Naive thymus-derived CD4-positive, alpha-beta T cell (primary cell): Measurements from ENCODE around the gene RBFOX2. TPM values are rescaled to one million over a fixed set of nuclear protein-coding genes. Genes with fewer than 3 reads are reported as not detected.

Source experiments
- ATAC-seq: fragments of 150-1000 bp; cut with Tn5 transposase; 2 replicates; pipeline ENCODE4 v1.10.0; 2021; ENCODE audit warnings: mild to moderate bottlenecking, moderate library complexity
- CTCF ChIA-PET: fragments of 350-600 bp; sonication (Branson Sonifier 250); formaldehyde crosslinking; loops from one replicate; lab custom pipeline; 2021; ENCODE audit warnings: antibody characterized with exemption; lab: Charles Lee
- POLR2A ChIA-PET: fragments of 350-600 bp; sonication (Branson Sonifier 250); formaldehyde crosslinking; loops from one replicate; lab custom pipeline; 2021; ENCODE audit warnings: antibody characterized with exemption, inconsistent platforms; lab: Charles Lee
- DNase-seq, 9 donors: peaks; one replicate each; pipeline versions ENCODE4 v3.0.0 to v3.0.0-alpha.2; 2020 to 2022; ENCODE audit warnings: mixed read lengths in 1 of 9
- H3K27ac ChIP-seq: one replicate; pipeline ENCODE4 v1.7.0; 2013; ENCODE audit warnings: mild to moderate bottlenecking, low read depth, low read length, moderate library complexity
- H3K27me3 ChIP-seq, 2 donors: one replicate each; pipeline ENCODE4 v1.7.0; 2013; ENCODE audit warnings: low read length in 2 of 2, mild to moderate bottlenecking in 2 of 2, moderate library complexity in 2 of 2; ENCODE audit not compliant: control insufficient read depth in 2 of 2, insufficient read depth in 2 of 2
- H3K36me3 ChIP-seq, 3 experiments: 1 replicate in 2 of 3; 2 replicates in 1 of 3; pipeline ENCODE4 v1.7.0; 2013; ENCODE audit warnings: low read length in 3 of 3, mild to moderate bottlenecking in 3 of 3, moderate library complexity in 1 of 3; ENCODE audit not compliant: insufficient read depth in 3 of 3, control insufficient read depth in 2 of 3
- H3K4me1 ChIP-seq, 2 donors: one replicate each; pipeline ENCODE4 v1.7.0; 2013; ENCODE audit warnings: low read length in 2 of 2, mild to moderate bottlenecking in 2 of 2, moderate library complexity in 1 of 2; ENCODE audit not compliant: control insufficient read depth in 2 of 2, insufficient read depth in 2 of 2
- H3K4me3 ChIP-seq: 2 replicates; pipeline ENCODE4 v1.7.0; 2013; ENCODE audit warnings: mild to moderate bottlenecking, low read length
- H3K9me3 ChIP-seq, 3 experiments: 1 replicate in 2 of 3; 2 replicates in 1 of 3; pipeline ENCODE4 v1.7.0; 2013; ENCODE audit warnings: low read length in 3 of 3; ENCODE audit not compliant: control insufficient read depth in 2 of 3
- H3K27ac Mint-ChIP-seq, 9 donors: one replicate each; pipeline ENCODE4 v1.8.0; 2020 to 2022; ENCODE audit warnings: mixed read lengths in 9 of 9, mild to moderate bottlenecking in 8 of 9, moderate library complexity in 5 of 9, inconsistent platforms in 2 of 9
- H3K27me3 Mint-ChIP-seq, 5 donors: one replicate each; pipeline ENCODE4 v1.8.0; 2021 to 2022; ENCODE audit warnings: mixed read lengths in 5 of 5, mild to moderate bottlenecking in 1 of 5
- H3K36me3 Mint-ChIP-seq, 5 donors: one replicate each; pipeline ENCODE4 v1.8.0; 2020 to 2022; ENCODE audit warnings: mixed read lengths in 5 of 5, mild to moderate bottlenecking in 3 of 5, inconsistent platforms in 1 of 5
- H3K4me1 Mint-ChIP-seq, 7 donors: one replicate each; pipeline ENCODE4 v1.8.0; 2020 to 2022; ENCODE audit warnings: mixed read lengths in 7 of 7, mild to moderate bottlenecking in 3 of 7, inconsistent platforms in 1 of 7
- H3K4me3 Mint-ChIP-seq, 10 donors: one replicate each; pipeline ENCODE4 v1.8.0; 2020 to 2022; ENCODE audit warnings: mild to moderate bottlenecking in 10 of 10, mixed read lengths in 10 of 10, moderate library complexity in 6 of 10, inconsistent platforms in 2 of 10
- H3K9me3 Mint-ChIP-seq, 11 donors: one replicate each; pipeline ENCODE4 v1.8.0; 2020 to 2022; ENCODE audit warnings: mixed read lengths in 11 of 11, mild to moderate bottlenecking in 4 of 11, inconsistent platforms in 1 of 11, moderate library complexity in 1 of 11
- intact Hi-C, 2 donors: fragments of 100-400 bp; cut with micrococcal nuclease; formaldehyde crosslinking; loops; one replicate each; pipeline ENCODE4 v1.15.1; 2023
- polyA plus RNA-seq, 2 donors: library from polyadenylated mRNA; unstranded; fragments of 300-500 nt; fragmentation: Illumina TruSeq; gene quantifications; one replicate each; pipeline ENCODE4 v1.2.3, GENCODE V29; 2021
- total RNA-seq, 6 experiments: library from RNA in 5 of 6; stranded (reverse) in 5 of 6; gene quantifications; 1 replicate in 5 of 6; 2 replicates in 1 of 6; pipeline ENCODE4 v1.2.3 and lab custom pipeline; 2021 to 2026

Gene RBFOX2
- total and polyA plus RNA-seq, 7 experiments from 2014 or later: 0.39 to 1.7 (median 1.1) TPM

DNA sequence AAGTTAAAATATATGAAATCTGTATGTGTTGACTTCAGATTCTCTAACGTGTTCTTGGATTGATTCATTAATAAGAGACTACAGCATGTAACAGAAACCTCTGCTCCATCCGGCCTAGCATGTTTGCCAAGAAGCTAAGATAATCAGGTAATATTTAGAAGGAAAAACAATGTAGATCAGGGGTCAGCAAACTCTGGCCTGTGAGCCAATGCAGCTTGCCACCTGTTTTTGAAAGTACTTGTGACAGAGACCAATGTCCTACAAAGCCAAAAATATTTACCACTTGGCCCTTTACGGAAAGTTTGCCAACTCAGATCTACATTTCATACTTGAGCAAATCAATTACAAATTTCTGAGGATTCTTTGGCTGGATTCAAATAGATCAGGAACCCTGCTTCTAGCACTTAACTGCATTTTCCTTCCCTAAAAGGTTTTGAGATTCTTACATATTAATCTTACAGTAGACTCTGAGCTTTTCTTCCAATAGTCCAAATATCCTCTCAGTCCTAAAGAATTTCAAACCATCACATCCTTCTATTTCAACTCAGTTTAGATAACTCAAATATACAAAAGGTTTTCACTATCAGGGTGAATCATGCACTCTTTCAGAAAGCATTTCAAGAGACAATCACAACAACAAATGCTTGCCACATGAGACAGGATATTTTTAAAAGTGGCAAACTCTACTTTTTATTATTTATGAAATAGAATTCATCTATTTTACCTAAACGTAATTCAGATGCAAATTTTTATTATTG, 281.5 kb downstream of the RBFOX2 start:
- H3K27ac ChIP-seq: no peak overlapping the region
- Mint-ChIP-seq H3K36me3 (peaks cover 0 to 4% (median 0%) of the 10 kb centered on the region in 5 donors), H3K4me1 (peaks cover 0 to under 1% (median 0%) of the 10 kb centered on the region in 7 donors), H3K4me3 (no peak overlapping the region), H3K9me3 (no peaks in the 10 kb centered on the region), H3K27ac (no peak overlapping the region), H3K27me3 (no peaks in the 10 kb centered on the region)
- no peak for ATAC-seq
- no peak for DNase-seq
- intact Hi-C loops: no loop called here
- H3K9me3 ChIP-seq: no peaks in the 10 kb centered on the region
- H3K4me1 ChIP-seq: no peaks in the 10 kb centered on the region
- no peaks in the 10 kb centered on the region for H3K36me3 ChIP-seq
- no peaks in the 10 kb centered on the region for H3K27me3 ChIP-seq
- CTCF ChIA-PET: no interaction called here
- POLR2A ChIA-PET: no interaction called here
- no peak overlapping the region for H3K4me3 ChIP-seq

DNA sequence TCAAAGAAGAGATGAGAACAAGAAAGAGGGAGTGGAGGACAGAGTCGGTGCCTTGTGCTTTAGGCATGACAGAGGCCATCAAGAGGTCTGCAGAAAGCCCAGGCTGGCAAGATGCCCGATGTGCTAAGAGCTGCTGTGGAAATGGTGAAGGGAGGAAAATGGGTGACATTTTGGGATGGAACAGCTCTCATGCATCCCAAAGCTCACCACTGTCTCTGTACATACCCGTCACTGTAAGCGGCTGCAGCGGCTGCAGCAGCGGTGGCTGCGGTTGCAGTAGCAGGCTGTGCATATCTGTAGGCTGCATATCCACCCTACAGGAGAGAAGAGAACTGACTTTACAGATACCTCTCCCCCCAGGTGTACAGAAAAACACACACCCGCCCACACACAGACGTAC, 282.4 kb downstream of the RBFOX2 start:
- CTCF ChIA-PET: no interaction called here
- DNase-seq (no peak), ATAC-seq (no peak)
- H3K4me1 ChIP-seq: no peaks in the 10 kb centered on the region
- H3K9me3 ChIP-seq: no peaks in the 10 kb centered on the region
- Mint-ChIP-seq H3K4me3 (no peak overlapping the region), H3K4me1 (no peaks in the 10 kb centered on the region), H3K36me3 (peaks cover 0 to 3% (median 0%) of the 10 kb centered on the region in 5 donors), H3K27ac (no peak overlapping the region), H3K9me3 (no peaks in the 10 kb centered on the region), H3K27me3 (no peaks in the 10 kb centered on the region)
- H3K36me3 ChIP-seq: no peaks in the 10 kb centered on the region
- no peak overlapping the region for H3K4me3 ChIP-seq
- H3K27ac ChIP-seq: no peak overlapping the region
- intact Hi-C loops: no loop called here
- no peaks in the 10 kb centered on the region for H3K27me3 ChIP-seq
- POLR2A ChIA-PET: no interaction called here

DNA sequence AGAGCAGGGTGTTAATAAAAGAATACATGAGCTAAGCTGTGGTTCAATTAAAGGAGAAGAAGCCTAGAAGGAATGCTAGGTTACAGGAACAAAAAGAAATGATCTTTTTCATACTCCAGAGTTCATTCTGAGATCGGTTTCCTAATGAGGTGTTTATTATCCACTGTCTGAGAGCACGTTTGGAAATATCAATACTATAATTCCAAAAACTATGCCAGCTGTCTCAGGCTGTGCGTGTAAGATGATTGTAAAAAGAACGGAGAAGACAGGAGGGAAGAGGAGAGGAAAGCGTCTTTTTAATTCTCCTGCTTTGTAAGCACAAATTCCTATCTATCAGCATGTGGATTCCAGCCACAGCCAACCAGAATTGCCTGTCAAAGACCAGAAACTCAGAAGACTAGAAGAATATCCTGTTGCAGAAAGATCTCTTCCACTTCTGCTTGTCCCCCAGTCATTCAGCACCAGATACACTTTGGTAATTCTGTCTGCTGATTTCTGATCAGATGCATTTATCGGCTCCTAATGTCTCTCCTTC, 285.2 kb downstream of the RBFOX2 start:
- Mint-ChIP-seq H3K27me3 (no peaks in the 10 kb centered on the region), H3K4me1 (no peaks in the 10 kb centered on the region), H3K4me3 (no peak overlapping the region), H3K36me3 (no peaks in the 10 kb centered on the region), H3K9me3 (no peaks in the 10 kb centered on the region), H3K27ac (no peak overlapping the region)
- H3K4me3 ChIP-seq: no peak overlapping the region
- no peaks in the 10 kb centered on the region for H3K4me1 ChIP-seq
- no peaks in the 10 kb centered on the region for H3K9me3 ChIP-seq
- intact Hi-C loops: no loop called here
- no peaks in the 10 kb centered on the region for H3K36me3 ChIP-seq
- POLR2A ChIA-PET: no interaction called here
- CTCF ChIA-PET: no interaction called here
- H3K27me3 ChIP-seq: no peaks in the 10 kb centered on the region
- ATAC-seq: no peak
- no peak overlapping the region for H3K27ac ChIP-seq
- no peak for DNase-seq

DNA sequence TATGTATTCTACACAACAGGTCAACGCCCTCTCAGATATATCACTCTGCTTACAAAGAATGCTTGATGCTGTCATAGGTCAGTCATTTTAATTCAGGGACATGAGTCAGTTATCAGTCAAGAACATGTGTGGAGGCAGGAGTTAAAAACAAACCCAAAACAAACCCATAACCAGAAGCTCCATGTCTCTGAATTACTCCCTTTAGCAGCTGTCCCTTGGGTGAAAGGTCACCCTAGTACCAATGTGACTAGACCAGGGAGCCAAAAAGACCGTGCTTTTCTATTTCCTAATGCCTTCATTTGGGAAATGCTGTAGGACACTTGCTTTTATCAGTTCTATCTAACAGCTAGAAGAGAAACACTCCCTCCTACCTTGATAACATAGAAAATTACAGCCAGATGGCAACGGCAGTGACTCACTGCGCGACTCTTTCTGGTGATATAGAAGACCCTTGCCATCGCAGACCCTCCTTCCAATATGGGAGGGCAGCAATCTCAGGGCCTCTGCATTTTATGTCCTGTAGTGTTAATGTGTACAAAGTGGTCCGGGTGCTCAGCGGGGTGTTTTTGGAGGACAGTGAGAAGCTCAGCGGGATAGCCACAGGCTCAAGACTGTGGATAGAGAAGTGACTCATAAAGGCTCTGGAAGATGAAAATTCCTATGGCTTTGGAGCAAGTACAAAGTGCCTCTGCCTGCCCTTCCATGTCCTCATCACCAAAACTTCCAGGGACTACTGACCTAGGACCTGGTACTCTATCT, 286.1 kb downstream of the RBFOX2 start:
- Histone ChIP-seq H3K4me1 (no peaks in the 10 kb centered on the region), H3K27ac (no peak overlapping the region), H3K4me3 (no peak overlapping the region), H3K9me3 (no peaks in the 10 kb centered on the region), H3K36me3 (no peaks in the 10 kb centered on the region), H3K27me3 (no peaks in the 10 kb centered on the region)
- no peaks in the 10 kb centered on the region for H3K27me3 Mint-ChIP-seq
- no peak overlapping the region for H3K4me3 Mint-ChIP-seq
- ChIA-PET CTCF (no interaction called here), POLR2A (no interaction called here)
- no peaks in the 10 kb centered on the region for H3K9me3 Mint-ChIP-seq
- DNase-seq (no peak), ATAC-seq (no peak)
- H3K36me3 Mint-ChIP-seq: peaks cover 0 to 3% (median 0%) of the 10 kb centered on the region in 5 donors
- intact Hi-C loops: no loop called here
- peak overlapping the region in 1 of 9 donors; percentile 46 for H3K27ac Mint-ChIP-seq
- H3K4me1 Mint-ChIP-seq: no peaks in the 10 kb centered on the region

DNA sequence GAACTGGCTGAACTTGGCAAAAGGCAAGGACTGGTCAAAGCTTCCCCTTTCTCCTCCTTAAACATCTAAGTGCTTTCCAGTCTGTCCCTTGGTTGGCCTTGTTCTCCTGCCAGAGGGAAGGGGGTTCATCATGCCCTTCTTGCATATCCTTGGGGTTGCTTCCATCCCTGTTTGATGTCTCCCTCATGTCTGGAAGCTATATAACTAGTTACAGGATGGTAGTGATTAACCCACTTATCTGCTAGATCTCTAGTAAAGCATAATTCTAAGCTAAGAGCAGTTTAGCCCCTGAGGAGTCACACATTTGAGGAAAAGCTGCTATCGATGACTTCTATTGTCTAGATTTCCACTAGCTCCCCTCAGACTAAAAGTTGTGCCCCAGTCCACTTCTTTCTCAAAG, 288.0 kb downstream of the RBFOX2 start:
- peaks cover 0 to 5% (median 0%) of the 10 kb centered on the region in 5 donors for H3K36me3 Mint-ChIP-seq
- ChIA-PET POLR2A (interaction anchor here (0.6 kb wide), 1 partner anchor 16 kb away, joined by 3 read pairs; no protein-coding TSS in a partner anchor), CTCF (no interaction called here)
- H3K4me3 Mint-ChIP-seq: no peak overlapping the region
- Histone ChIP-seq H3K4me3 (no peak overlapping the region), H3K4me1 (no peaks in the 10 kb centered on the region), H3K27me3 (no peaks in the 10 kb centered on the region), H3K9me3 (no peaks in the 10 kb centered on the region), H3K36me3 (no peaks in the 10 kb centered on the region), H3K27ac (no peak overlapping the region)
- DNase-seq (no peak), ATAC-seq (no peak)
- intact Hi-C loops: no loop called here
- peaks cover 0 to 4% (median 0%) of the 10 kb centered on the region in 5 donors for H3K27me3 Mint-ChIP-seq
- H3K9me3 Mint-ChIP-seq: no peaks in the 10 kb centered on the region
- H3K4me1 Mint-ChIP-seq: no peaks in the 10 kb centered on the region
- no peak overlapping the region for H3K27ac Mint-ChIP-seq

DNA sequence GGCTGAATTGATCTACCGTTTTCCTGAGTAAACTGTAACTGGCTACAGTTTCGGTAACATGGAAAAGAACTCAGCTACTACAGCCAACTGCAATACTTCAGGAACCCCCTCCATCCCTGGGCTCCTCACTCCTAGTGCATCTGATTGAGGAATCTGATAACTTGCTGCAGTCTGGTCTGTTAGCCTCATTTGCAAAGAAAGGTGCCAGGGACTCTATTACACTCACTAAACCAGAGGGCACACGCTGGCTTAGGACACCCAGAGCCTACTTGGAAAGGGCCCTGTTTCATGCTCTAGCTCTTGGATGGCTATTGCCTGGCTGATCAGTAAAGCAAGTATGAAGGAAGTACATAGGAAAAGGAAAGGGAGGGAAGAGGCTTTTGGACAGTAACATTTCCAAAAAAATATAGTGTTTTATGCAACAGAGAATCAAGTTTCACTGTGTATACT, 288.7 kb downstream of the RBFOX2 start:
- Mint-ChIP-seq H3K27me3 (peaks cover 0 to 4% (median 0%) of the 10 kb centered on the region in 5 donors), H3K27ac (peak overlapping the region in 1 of 9 donors; percentile 51), H3K36me3 (peaks cover 0 to 5% (median 0%) of the 10 kb centered on the region in 5 donors), H3K9me3 (no peaks in the 10 kb centered on the region), H3K4me1 (peaks cover 0 to 1% (median 0%) of the 10 kb centered on the region in 7 donors), H3K4me3 (no peak overlapping the region)
- no peaks in the 10 kb centered on the region for H3K9me3 ChIP-seq
- no peak overlapping the region for H3K27ac ChIP-seq
- intact Hi-C loops: loop anchor here in 1 of 2 donors (1.0 kb wide), 2 partner anchors 108 to 113 kb away; no protein-coding TSS in a partner anchor
- no peaks in the 10 kb centered on the region for H3K27me3 ChIP-seq
- ATAC-seq (no peak), DNase-seq (no peak)
- H3K36me3 ChIP-seq: no peaks in the 10 kb centered on the region
- CTCF ChIA-PET: no interaction called here
- POLR2A ChIA-PET: no interaction called here
- no peak overlapping the region for H3K4me3 ChIP-seq
- H3K4me1 ChIP-seq: no peaks in the 10 kb centered on the region
